ENCODE measurements around the gene PROSER3. TPM values are rescaled to one million over a fixed set of nuclear protein-coding genes. Genes with fewer than 3 reads are reported as not detected.

The PROSER3 gene
- total and polyA plus RNA-seq, 12 donors = 5.5 to 14.7 (median 9.2) TPM

GRCh38 chr19:35781650-35782049 is 23.7 kb downstream of the PROSER3 start:
- Histone ChIP-seq H3K27ac (no peak overlapping the region), H3K36me3 (peaks cover 0 to 71% (median 0%) of the 10 kb centered on the region in 9 donors), H3K27me3 (no peaks in the 10 kb centered on the region), H3K4me3 (no peak overlapping the region), H3K9me3 (no peaks in the 10 kb centered on the region), H3K4me1 (no peaks in the 10 kb centered on the region)
- 78 to 84% methylated on average over 7 to 9 of the region's 9 CpGs for WGBS, 2 donors
- ATAC-seq (no peak), DNase-seq (no peak)
- intact Hi-C loops (cut with DNase I) = no loop called here
- TF ChIP-seq CTCF (IDR thresholded peaks at IDR 0.05) = no peak

GRCh38 chr19:35782589-35782988 is 24.6 kb downstream of the PROSER3 start:
- no peaks in the 10 kb centered on the region for H3K9me3 ChIP-seq
- no peaks in the 10 kb centered on the region for H3K4me1 ChIP-seq
- DNase-seq (no peak), ATAC-seq (no peak)
- WGBS, 2 donors = 97 to 98% methylated on average over 12 of the region's 12 CpGs
- no peak for TF ChIP-seq CTCF (IDR thresholded peaks at IDR 0.05)
- H3K4me3 ChIP-seq = no peak overlapping the region
- H3K27me3 ChIP-seq = no peaks in the 10 kb centered on the region
- H3K27ac ChIP-seq = no peak overlapping the region
- intact Hi-C loops (cut with DNase I) = no loop called here
- peaks cover 0 to 69% (median 0%) of the 10 kb centered on the region in 9 donors for H3K36me3 ChIP-seq

- Histone ChIP-seq H3K4me3 (no peak overlapping the region), H3K27ac (no peak overlapping the region), H3K27me3 (no peaks in the 10 kb centered on the region), H3K9me3 (no peaks in the 10 kb centered on the region), H3K36me3 (peaks cover 0 to 58% (median 0%) of the 10 kb centered on the region in 9 donors), H3K4me1 (no peaks in the 10 kb centered on the region)
- ATAC-seq = no peak
- intact Hi-C loops (cut with DNase I) = no loop called here
- no peak for DNase-seq
- TF ChIP-seq CTCF (IDR thresholded peaks at IDR 0.05) = no peak
- WGBS, 2 donors = 82 to 87% methylated on average over 27 to 28 of the region's 28 CpGs
These were observed 25.8 kb downstream of the PROSER3 start for GRCh38 chr19:35783469-35784434.

GRCh38 chr19:35784503-35785338 is 26.7 kb downstream of the PROSER3 start:
- Histone ChIP-seq H3K4me3 (no peak overlapping the region), H3K4me1 (no peaks in the 10 kb centered on the region), H3K27me3 (no peaks in the 10 kb centered on the region), H3K27ac (no peak overlapping the region), H3K9me3 (no peaks in the 10 kb centered on the region), H3K36me3 (peaks cover 0 to 49% (median 0%) of the 10 kb centered on the region in 9 donors)
- ATAC-seq (no peak), DNase-seq (no peak)
- WGBS, 2 donors = 81 to 84% methylated on average over 37 to 45 of the region's 45 CpGs
- intact Hi-C loops (cut with DNase I) = no loop called here
- TF ChIP-seq CTCF (IDR thresholded peaks at IDR 0.05) = no peak
